Measurements from ENCODE around the gene LACTBL1. TPM values are rescaled to one million over a fixed set of nuclear protein-coding genes. Genes with fewer than 3 reads are reported as not detected.
"Not testable (repeated sequence)": the region's sequence is repeated elsewhere in the genome, so short reads cannot be mapped to it uniquely, and the experiment has no call there.

The LACTBL1 gene, protein sequence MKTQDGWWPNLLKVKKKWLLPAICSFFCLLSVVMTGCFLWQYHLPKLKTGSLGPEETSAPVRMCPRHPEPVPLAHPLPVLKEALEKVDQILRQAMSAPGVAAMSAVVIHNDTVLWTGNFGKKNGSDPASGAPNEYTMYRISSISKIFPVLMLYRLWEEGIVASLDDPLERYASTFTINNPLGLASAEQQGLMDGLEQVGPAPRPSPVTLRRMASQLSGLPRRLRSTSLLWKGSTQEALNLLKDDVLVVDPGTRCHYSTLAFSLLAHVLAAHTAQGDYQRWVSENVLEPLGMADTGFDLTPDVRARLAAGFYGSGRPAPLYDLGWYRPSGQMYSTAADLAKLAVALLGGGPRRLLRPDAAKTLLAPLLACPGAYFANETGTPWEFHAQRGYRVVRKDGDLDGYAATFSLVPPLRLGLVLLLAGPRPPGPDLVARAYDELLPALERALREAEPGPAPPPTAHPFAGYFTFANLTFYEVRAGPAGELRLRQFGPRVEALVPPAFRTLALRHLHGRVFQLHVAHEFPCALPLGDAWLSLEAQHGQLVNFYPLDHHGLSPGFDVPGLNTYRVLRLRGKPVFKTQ
- not detected for total RNA-seq
- long read RNA-seq, donor 1, result 0 reads
- long read RNA-seq, donor 2, result 0 reads

DNA sequence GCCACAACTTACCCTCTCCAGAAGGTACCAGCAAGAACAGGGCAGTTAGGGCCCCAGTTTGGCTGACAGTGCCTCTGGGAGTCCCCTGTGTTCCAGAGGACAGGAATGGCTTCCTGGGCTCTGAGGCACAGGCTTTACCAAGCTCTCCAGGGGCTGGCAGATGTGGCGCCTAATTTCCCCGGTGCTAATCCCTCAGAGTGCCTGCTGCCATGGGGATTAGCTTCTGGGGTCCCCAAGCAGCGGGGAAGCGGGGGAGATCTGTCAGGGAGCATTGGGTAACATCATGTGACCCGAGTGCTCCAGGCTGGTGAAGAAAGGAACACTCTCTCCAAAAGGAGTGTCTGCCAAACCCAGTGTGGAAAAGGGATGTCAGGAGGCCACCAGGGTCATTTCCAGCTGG lies at the start of gene LACTBL1:
Gene LACTBL1 (minus strand): TSS at position 107 of the 400 bp plus-strand sequence. CDS start 550 bp downstream, outside the sequence.
- peak; percentile 57 for DNase-seq (ENCODE audit: low spot score)
- intact Hi-C loops (cut with DNase I), result loop anchor here (10.0 kb wide), 1 partner anchor 212 kb away; no protein-coding TSS in a partner anchor

DNA sequence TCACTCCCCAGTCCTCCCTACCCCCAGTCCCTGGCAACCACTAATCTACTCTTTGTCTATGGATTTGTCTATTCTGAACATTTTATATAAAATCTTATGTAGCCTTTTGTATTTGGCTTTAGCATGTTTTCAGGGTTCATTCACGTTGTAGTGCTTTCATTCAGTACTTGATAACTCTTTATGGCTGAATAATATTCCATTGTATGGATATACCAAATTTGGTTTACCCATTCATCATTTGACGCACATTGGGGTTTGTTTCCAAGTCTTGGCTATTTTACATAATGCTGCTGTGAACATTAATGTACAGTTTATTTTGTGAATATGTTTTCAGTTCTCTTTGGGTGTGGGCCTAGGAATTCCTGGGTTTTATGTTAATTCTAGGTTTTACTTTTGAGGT lies 49.2 kb upstream of the LACTBL1 start:
- DNase-seq (ENCODE audit: low spot score), result no peak
- intact Hi-C loops (cut with DNase I), result no loop called here

DNA sequence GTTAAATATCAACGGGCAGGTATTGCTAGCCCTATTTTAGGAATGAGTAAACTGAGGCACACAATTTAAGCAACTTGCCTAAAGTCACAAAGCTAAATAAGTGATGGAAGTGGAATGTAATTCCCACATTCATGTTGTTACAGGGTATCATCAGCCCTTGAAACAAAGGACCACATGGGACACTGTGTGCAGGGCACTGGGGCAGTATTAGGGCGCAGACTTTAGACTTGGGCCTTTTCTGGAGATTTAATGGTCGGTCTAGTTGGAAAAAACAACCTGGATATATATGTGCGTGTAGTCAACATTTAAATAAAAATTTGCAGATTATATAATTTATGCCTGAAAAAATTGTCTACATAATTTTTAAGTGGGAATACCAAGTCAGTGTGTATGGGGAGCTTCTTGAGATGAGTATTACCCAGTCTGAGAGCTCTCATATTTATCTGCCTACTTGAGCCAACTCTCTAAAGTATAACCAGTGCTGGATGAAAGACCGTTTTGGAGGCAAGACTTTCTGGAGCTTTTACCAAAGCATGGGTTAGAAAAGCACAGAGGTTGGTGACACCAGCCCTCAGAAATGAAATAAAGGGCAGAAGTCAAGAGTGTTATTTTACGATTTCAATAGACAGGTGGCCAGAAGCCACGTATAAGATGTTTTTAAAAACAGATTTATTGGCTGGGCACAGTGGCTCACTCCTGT lies 48.2 kb upstream of the LACTBL1 start:
- DNase-seq (ENCODE audit: low spot score), result no peak
- intact Hi-C loops (cut with DNase I), result no loop called here

DNA sequence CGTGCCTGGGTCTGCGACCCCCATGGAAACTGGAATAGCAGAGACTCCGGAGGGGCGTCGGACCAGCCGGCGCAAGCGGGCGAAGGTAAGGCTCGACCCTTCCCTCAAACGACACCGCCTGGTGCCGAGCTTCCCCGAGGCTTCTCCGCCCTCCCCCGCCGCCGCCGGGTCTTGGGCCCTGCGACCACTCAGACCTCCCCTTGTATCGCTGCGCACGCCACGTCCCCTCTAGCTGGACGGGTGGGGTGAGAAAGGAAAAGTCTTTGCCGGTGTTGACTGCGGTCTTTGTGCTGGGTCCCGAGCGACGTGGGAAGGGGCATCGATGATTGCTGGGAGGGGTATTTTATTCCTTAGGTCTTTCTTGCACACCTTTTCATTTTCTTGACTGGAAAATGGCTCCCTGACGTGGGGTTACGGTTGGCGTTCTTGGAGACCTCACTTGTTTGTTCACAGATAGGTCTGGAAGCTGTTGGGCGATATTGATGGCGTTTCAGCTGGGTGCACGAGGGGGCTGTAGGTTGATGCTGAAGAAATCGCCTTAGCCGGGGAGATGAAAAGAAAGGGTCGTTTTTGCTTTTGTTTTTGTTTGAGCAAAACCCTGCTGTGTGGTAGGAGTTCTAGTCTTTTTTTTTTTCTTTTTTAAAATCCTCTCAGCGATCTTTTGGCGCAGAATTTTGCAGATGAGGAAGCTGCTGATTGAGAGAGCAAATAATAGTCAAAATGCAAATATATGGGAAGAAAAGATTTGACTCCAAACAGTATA lies 47.4 kb upstream of the LACTBL1 start:
- intact Hi-C loops (cut with DNase I), result no loop called here
- DNase-seq (ENCODE audit: low spot score), result no peak

DNA sequence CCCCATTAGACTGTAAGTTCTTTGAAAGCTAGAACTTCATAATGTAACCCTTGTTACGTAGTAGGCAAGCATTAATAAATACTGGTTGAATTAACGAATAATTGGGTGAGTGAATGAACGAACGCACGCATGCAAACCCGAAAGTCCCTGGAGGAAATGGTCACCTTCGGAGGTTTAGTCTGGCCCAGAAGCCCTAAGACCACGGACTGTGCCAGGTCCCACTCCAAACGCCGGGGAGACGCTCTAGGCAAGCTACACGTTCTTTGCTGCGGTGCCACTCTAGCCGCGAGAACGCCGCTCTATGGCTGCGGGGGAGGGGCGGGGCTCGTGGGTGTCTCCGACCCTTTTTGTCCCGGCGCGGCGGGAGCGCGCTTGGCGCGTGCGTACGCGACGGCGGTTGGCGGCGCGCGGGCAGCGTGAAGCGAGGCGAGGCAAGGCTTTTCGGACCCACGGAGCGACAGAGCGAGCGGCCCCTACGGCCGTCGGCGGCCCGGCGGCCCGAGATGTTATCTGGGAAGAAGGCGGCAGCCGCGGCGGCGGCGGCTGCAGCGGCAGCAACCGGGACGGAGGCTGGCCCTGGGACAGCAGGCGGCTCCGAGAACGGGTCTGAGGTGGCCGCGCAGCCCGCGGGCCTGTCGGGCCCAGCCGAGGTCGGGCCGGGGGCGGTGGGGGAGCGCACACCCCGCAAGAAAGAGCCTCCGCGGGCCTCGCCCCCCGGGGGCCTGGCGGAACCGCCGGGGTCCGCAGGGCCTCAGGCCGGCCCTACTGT lies 46.6 kb upstream of the LACTBL1 start, which contains the start of gene KDM1A:
Gene KDM1A (plus strand): TSS at position 375 of the 769 bp plus-strand sequence. CDS start 129 bp downstream, at position 504.
- intact Hi-C loops (cut with DNase I), result no loop called here
- peak; percentile 99 for DNase-seq (ENCODE audit: low spot score)

DNA sequence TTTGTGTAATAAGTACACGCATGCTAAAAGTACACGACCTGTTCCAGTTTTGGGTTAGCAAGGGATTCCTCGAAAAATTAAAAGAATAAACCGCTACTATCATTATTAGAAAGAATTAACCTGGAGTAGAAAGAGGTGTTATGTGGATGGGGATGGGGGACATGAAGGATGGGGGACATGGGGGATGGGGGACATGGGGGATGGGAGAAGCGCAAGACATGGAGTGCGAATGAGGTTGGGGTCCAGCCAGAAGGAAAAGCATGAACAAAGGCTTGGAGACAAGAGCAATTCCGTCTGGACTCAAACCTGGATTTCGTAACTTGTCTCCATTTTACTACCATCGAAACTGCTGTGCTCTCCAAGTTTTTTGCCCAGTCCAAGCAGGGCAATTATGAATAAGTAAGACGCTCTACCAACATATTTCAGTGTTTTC lies 46.0 kb upstream of the LACTBL1 start:
- intact Hi-C loops (cut with DNase I), result no loop called here
- DNase-seq (ENCODE audit: low spot score), result no peak

DNA sequence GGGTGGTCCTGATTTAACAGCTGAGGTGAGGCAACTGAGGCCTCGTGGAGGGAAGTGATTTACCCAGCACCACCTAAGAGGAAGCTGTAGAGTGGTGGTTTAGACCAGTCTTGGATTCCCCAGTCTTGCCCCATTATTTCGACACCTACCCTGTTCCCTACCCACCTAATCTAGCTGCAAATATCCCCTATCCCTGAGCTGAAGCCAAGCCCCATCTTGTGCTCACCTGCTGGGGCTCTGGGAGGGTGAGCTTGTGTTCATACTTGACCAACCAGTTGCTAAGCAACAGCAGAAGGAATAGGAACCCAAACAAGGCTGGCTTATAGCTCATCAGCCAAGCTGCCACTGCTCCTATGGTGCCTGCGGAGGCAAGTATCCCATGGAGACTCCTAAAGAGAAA lies 41.0 kb upstream of the LACTBL1 start:
- DNase-seq (ENCODE audit: low spot score), result no peak
- intact Hi-C loops (cut with DNase I), result no loop called here

DNA sequence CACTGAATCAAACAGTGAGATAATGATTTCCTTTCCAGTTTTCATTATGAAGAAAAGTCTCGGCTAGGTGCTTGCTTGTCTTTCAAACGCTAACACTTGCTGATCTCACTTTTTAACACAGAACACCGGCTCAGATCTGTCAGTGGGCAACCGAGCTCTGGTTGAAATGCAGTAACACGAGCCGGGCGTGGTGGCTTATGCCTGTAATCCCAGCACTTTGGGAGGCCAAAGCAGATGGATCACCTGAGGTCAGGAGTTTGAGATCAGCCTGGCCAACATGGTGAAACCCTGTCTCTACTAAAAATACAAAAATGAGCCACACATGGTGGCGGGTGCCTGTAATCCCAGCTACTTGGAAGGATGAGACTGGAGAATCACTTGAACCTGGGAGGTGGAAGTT lies 37.4 kb upstream of the LACTBL1 start:
- DNase-seq (ENCODE audit: low spot score); intact Hi-C loops (cut with DNase I): not testable (repeated sequence)

DNA sequence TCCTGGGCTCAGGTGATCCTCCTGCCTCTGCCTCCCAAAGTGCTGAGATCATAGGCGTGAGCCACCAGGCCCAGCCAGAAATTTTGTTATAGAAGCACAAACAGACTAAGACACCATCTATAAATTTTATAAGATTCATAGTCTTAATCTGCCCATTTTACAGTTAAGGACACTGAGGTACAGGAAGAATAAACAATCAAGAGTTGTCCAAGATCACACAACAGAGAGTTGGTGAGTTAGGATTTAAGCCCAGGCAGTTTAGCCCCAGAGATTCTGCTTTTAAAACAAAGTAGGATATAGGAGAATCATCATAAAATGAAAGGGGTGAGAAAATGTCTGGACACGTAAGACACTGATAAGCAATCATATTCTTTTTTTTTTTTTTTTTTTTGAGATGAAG lies 36.2 kb upstream of the LACTBL1 start:
- no peak for DNase-seq (ENCODE audit: low spot score)
- intact Hi-C loops (cut with DNase I), result no loop called here

DNA sequence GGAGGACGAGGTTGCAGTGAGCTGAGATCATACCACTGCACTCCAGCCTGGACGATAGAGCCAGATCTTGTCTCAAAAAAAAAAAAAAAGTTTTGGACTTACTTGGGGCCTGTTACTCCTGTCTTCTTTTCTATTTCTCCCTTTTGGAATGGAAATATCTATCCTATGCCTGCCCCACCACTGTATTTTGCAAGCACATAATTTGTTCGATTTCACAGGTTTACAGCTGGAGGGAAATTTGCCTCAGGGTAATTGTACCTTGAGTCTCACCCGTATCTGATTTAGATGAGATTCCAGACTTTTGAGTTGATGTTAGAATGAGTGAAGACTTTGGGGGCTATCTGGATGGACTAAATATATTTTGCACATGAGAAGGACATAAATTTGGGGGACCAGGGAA lies 34.4 kb upstream of the LACTBL1 start:
- DNase-seq (ENCODE audit: low spot score), result no peak
- intact Hi-C loops (cut with DNase I), result no loop called here

DNA sequence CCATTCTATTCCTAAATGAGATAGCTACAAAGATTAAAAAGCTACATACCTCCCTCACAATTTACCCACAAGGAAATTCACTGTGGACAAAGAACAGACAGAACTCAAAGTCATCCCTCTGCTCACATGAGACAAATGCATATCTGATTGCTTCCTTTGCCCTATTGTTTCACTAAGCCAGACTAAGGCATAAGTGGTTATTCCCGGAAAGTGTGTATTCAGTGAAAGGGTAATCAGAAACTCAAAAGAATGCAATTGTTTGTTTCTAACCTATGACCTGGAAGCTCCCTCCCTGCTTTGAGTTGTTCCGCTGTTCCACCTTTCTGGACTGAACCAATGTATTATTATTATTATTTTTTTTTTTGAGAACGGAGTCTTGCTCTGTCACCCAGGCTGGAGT lies 32.1 kb upstream of the LACTBL1 start:
- intact Hi-C loops (cut with DNase I); DNase-seq (ENCODE audit: low spot score): not testable (repeated sequence)

DNA sequence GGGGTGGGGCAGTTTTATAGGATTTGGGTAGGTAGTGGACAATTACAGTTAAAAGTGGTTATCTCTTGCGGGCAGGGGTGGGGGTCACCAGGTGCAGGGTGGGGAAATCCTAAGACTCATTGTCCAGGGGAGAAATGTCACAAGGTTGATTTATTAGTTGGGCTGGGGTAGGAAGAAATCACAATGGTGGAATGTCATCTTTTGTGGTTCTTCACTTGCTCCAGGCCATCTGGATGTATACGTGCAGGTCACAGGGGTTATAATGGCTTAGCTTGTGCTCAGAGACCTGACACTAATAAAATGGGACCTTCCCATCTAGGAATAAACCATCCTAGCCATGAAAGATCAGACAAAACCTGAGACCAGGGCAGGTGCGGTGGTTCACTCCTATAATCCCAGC lies 31.4 kb upstream of the LACTBL1 start:
- no peak for DNase-seq (ENCODE audit: low spot score)
- intact Hi-C loops (cut with DNase I), result no loop called here

DNA sequence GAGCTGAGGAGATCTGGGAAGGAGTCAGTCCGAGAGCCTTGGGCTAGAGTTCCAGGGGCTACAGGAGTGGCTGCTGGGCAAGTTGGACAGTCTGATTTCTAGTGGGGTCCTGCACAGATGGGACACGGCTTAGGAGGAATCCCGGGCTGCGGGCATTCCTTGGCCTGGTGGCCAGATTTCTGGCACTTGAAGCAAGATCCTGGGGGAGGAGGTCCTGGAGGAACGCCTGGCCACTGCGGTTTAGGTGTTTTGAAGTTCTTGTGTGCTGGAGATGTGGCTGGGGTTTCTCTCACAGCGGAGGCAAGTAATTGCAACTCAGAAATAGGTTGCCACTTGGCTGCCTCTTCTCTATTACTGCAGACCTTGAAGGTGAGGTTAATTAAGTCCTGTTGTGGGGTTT lies 29.6 kb upstream of the LACTBL1 start:
- intact Hi-C loops (cut with DNase I); DNase-seq (ENCODE audit: low spot score): not testable (repeated sequence)

DNA sequence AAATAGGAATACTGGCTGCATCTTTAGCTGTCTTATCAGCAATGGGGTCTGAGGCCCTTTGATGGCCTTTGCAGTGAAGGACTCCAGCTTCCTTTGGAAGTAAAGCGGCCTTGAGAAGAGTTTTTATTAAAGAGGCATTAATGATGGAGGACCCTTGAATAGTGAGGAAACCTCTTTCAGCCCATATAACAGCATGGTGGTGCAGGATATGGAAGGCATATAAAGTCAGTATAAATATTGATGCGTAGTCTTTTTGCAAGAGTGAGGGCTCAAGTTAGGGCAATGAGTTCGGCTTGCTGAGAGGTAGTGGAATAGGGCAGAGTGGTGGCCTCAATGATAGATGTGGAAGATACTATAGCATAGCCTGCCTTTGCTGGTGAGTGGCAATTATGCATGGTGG lies 27.5 kb upstream of the LACTBL1 start:
- DNase-seq (ENCODE audit: low spot score); intact Hi-C loops (cut with DNase I): not testable (repeated sequence)

DNA sequence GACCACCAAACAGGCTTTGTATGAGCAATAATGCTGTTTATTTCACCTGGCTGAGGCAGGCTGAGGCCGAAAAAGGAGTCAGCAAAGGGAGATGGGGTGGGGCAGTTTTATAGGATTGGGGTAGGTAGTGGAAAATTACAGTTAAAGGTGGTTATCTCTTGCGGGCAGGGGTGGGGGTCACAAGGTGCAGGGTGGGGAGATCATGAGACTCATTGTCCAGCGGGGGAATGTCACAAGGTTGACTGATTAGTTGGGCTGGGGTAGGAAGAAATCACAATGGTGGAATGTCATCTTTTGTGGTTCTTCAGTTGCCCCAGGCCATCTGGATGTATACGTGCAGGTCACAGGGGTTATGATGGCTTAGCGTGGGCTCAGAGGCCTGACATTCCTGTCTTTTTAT lies 24.9 kb upstream of the LACTBL1 start:
- intact Hi-C loops (cut with DNase I); DNase-seq (ENCODE audit: low spot score): not testable (repeated sequence)

DNA sequence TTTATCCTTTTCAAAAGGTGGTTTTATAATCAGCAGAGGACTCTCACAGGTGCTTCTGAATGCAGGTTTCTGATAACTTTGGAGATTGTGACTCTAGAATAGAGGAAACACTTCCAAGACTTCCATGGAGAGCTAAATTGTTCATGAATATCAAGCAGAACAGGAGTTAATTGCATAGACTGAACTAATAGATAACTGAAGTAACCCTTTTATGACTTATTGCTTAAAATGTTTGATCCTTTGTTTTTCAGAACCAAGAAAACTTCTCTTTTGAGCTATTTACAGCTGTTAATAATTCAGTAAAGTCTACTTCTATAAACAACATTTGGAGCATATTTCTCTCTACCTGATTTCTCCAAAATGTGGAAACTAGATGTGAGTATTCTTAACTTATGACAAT lies 23.1 kb upstream of the LACTBL1 start:
- DNase-seq (ENCODE audit: low spot score), result no peak
- intact Hi-C loops (cut with DNase I), result no loop called here

DNA sequence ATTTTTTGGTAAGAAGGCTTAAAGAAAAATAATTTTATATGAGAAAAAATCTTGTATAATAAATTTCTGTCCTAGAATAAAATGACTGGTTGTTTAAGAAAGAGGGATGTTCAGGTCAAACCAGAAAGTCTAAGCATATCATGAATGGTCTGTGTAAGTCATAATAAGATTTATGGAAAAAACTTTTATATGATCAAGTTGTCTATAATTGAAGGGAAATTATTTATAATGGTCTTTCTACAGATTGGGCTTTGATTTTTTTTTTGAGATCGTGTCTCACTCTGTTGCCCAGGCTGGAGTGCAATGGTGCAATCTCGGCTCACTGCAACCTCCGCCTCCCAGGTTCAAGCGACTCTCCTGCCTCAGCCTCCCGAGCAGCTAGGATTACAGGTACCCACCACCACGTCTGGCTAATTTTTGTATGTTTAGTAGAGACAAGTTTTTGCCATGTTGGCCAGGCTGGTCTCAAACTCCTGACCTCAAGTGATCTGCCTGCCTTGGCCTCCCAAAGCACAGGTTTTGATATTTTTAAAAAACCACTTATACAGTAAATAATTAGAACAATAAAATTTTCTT lies 20.6 kb upstream of the LACTBL1 start:
- intact Hi-C loops (cut with DNase I); DNase-seq (ENCODE audit: low spot score): not testable (repeated sequence)

DNA sequence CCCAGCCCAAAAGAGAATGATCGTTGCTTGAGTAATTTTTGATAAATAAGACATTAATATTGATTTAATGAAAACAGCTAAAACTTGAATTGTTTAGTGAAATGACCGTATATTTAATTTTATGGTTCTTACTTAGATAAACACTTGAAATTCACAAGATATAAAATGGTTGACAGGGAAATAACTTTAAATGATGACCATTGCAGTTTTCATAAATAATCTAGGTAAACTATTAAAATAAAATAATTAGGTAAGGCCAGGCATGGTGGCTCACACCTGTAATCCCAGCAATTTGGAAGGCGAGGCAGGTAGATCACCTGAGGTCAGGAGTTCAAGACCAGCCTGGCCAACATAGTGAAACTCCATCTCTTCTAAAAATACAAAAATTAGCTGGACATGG lies 19.7 kb upstream of the LACTBL1 start:
- intact Hi-C loops (cut with DNase I); DNase-seq (ENCODE audit: low spot score): not testable (repeated sequence)

Data from posterior vena cava (tissue), 2 donors.